SKM-1 treated with dmso at 0.1 percent for 144 hours (cell line): ENCODE measurements around the gene ZNF594.
"Not testable (repeated sequence)": the region's sequence is repeated elsewhere in the genome, so short reads cannot be mapped to it uniquely, and the experiment has no call there.

ENCODE experiments used
- DNase-seq: peaks from one replicate; lab custom pipeline; 2025; ENCODE audit not compliant: unreplicated experiment; lab: John Stamatoyannopoulos, UW

The ZNF594 gene

GRCh38 chr17:5137511-5138197 is 54.0 kb downstream of the ZNF594 start:
- not testable (repeated sequence) for DNase-seq

GRCh38 chr17:5136580-5137412 is 54.9 kb downstream of the ZNF594 start:
- DNase-seq = not testable (repeated sequence)

DNA sequence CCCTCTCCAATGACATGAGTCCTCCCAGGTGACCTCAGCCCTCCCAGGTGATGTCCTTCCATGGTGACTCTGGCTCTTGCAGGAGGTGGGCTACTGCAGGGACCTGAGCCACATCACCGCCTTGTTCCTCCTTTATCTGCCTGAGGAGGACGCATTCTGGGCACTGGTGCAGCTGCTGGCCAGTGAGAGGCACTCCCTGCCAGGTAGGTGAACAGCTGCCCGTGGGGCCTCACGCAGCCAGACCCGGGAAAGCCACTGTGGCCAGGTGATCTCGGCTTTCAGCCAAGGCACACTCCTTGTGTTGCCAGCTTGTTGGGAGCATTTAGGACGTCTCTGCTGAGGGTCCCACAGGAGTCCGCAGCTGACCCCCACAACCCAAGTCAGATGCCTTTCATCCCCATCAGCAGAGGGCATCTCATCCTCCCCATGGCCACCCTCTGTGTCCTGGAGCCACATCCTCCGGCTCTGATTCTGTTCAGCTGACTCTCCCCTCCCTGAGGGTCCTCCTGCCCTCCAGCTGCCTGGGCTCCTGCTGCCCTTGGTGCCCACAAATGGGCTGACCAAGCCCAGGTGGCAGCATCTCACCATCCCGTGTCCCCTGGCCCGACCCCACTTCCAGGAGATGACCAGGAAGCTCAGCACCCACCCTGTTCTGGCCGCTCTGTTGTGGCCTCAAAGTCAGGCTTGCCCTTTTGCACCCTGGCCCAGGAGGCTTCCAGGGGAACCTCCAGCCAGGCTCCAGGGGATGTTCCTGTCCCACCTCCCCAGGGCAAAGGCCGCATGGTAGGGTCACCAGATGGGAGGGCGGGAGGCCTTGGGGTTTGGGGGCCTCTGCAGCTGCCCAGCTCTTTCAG is 55.7 kb downstream of the ZNF594 start:
- no peak for DNase-seq

DNA sequence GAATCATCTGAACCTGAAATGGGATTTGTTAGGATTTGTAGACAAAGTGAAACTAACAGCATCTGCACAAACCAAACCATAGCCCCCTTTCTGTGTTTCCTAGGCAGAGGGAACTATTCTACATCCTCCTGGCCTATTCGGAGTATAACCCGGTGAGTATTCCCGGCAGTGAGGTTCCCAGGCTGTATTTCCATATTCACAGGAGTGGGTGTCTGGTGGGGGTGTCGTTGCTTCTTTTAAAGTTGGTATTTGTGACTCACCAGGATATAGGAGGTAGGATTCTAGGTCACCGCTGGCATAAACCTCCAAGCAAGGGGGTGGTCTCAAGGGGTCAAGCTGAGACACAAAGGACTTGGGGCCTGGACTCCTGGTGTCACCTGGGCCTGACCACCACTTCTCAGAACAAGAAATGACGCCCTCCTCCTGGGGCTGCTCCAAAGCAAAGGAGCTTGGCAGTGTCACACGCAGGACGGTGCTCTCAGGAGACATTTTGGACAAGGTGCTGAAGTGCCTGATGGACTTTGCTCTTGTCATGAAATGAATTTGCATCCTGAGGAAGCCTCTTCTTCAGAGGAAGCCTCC is 56.4 kb downstream of the ZNF594 start:
- not testable (repeated sequence) for DNase-seq

- DNase-seq = not testable (repeated sequence)
These were observed 57.1 kb downstream of the ZNF594 start for GRCh38 chr17:5134571-5134970.

- DNase-seq = not testable (repeated sequence)
These were observed 57.7 kb downstream of the ZNF594 start for GRCh38 chr17:5133961-5134360.

DNA sequence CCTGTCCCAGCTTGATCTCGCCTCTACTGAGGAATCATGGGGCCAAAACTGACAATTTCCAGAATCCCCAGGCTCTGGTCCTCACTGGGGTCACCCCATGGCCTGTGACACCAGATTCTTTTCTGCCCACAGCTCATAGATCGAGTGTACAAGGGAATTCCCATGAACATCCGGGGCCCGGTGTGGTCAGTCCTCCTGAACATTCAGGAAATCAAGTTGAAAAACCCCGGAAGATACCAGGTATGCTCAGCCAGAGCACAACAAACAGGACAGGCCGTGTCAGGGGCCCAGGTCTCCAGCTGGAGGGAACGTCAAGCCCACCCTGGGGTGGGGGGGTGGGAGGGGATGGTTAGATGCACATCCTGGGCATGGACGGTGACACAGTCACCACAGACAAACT is 58.4 kb downstream of the ZNF594 start:
- DNase-seq = no peak

GRCh38 chr17:5132503-5133225 is 59.0 kb downstream of the ZNF594 start:
- not testable (repeated sequence) for DNase-seq

GRCh38 chr17:5131799-5132502 is 59.7 kb downstream of the ZNF594 start:
- not testable (repeated sequence) for DNase-seq

- no peak for DNase-seq
These were observed 60.4 kb downstream of the ZNF594 start for GRCh38 chr17:5131146-5131715.

- not testable (repeated sequence) for DNase-seq
These were observed 61.0 kb downstream of the ZNF594 start for GRCh38 chr17:5130687-5131086.

DNA sequence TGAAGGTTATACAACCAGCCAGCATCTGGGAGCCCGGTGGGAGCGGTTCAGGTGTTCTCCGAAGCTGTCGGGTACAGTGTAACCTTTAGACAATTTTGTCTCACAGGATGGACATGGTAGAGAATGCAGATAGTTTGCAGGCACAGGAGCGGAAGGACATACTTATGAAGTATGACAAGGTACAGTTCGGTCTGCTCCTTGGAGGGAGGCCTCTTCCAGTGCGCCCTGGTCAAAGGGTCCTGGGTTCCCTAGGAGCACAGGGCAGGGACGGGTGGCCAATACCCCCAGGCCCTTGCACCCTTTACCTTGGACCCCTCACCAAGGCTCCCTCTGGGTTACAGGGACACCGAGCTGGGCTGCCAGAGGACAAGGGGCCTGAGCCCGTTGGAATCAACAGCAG is 61.4 kb downstream of the ZNF594 start:
- not testable (repeated sequence) for DNase-seq

- DNase-seq = not testable (repeated sequence)
These were observed 61.9 kb downstream of the ZNF594 start for GRCh38 chr17:5129770-5130169.
